Fibroblast of the aortic adventitia (primary cell): ENCODE data around the gene TLE6. TPM values are rescaled to one million over a fixed set of nuclear protein-coding genes. Genes with fewer than 3 reads are reported as not detected.
A peak's percentile ranks its signal among the peaks of the same experiment; 100 is the strongest.

ENCODE experiments used
- DNase-seq: peaks from one replicate; pipeline ENCODE4 v3.0.0-alpha.2; 2010; ENCODE audit warnings: low read depth
- H3K4me3 ChIP-seq: 2 replicates; pipeline ENCODE4 v1.5.1; 2011; ENCODE audit warnings: low read depth, mild to moderate bottlenecking, control low read depth, low read length, moderate library complexity
- CTCF ChIP-seq: IDR thresholded peaks from 2 replicates; pipeline ENCODE4 v1.5.1; 2011; ENCODE audit warnings: mild to moderate bottlenecking, low read length, control low read depth, inconsistent platforms; ENCODE audit not compliant: insufficient read depth
- total RNA-seq: library from RNA; depleted of rRNA; stranded (reverse); fragments of >200 nt; gene quantifications from 2 replicates; pipeline ENCODE4 v1.2.3, GENCODE V29; 2012; ENCODE audit warnings: low replicate concordance

The TLE6 gene
- total RNA-seq, 1 donor: 0.18 TPM

GRCh38 chr19:2970201-2970835 lies 7.0 kb upstream of the TLE6 start:
- no peak for TF ChIP-seq CTCF
- DNase-seq: peak; percentile 77

GRCh38 chr19:2973229-2973628 lies 4.1 kb upstream of the TLE6 start:
- no peak for TF ChIP-seq CTCF
- H3K4me3 ChIP-seq: no peak overlapping the region
- no peak for DNase-seq

More at GRCh38 chr19:2970201-2970835, 7.0 kb upstream of the TLE6 start:
- no peak overlapping the region for H3K4me3 ChIP-seq

- no peak for TF ChIP-seq CTCF
- no peak overlapping the region for H3K4me3 ChIP-seq
- peak; percentile 26 for DNase-seq
Observed at GRCh38 chr19:2974342-2975041, 2.9 kb upstream of the TLE6 start.

- no peak for TF ChIP-seq CTCF
- H3K4me3 ChIP-seq: peak overlapping the region; percentile 70
- DNase-seq: no peak
Observed at GRCh38 chr19:2976609-2977000, 759 bp upstream of the TLE6 start.

GRCh38 chr19:2977746-2978138 lies 378 bp downstream of the TLE6 start:
- TF ChIP-seq CTCF: no peak
- H3K4me3 ChIP-seq: no peak overlapping the region
- DNase-seq: no peak

GRCh38 chr19:2978166-2978767 lies 903 bp downstream of the TLE6 start:
- TF ChIP-seq CTCF: no peak
- no peak overlapping the region for H3K4me3 ChIP-seq
- DNase-seq: no peak
